ENCODE results near the gene UBE2I.

DNA sequence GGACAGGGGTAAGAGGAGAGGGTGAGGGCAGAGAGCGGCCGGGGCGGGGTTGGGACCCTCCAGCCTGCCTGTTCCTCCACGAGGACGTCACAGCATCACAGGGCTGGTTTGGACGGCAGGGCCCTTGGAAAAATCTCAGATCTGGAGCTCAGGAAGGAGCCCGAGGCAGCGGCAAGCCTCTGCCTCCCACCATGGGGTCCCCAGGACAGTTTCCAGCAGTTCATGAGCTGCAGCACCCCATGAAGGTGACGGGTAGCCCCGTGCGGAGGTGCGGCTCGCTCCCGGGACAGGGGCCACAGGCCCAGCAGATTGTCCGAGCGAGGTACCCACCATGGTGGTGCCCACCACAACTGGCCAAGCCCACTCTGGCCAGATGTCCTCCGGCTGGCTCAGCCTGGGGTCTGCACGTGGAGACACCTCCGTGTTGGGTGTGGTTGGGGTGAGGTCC lies 32.3 kb upstream of the UBE2I start:
- TF ChIP-seq GATA2 (IDR thresholded peaks at IDR 0.05; ENCODE audit: low read depth, low read length) = no peak
- no peak for TF ChIP-seq GATA3 (IDR thresholded peaks at IDR 0.05; ENCODE audit: low read depth, low read length)

Measured in SH-SY5Y (cell line).